Amniotic stem cell (primary cell): ENCODE data around the gene TSPOAP1.
"Not testable (repeated sequence)": the region's sequence is repeated elsewhere in the genome, so short reads cannot be mapped to it uniquely, and the experiment has no call there.

ENCODE experiments used
- DNase-seq: peaks from one replicate; lab custom pipeline; 2025; lab: John Stamatoyannopoulos, UW

The TSPOAP1 gene

DNA sequence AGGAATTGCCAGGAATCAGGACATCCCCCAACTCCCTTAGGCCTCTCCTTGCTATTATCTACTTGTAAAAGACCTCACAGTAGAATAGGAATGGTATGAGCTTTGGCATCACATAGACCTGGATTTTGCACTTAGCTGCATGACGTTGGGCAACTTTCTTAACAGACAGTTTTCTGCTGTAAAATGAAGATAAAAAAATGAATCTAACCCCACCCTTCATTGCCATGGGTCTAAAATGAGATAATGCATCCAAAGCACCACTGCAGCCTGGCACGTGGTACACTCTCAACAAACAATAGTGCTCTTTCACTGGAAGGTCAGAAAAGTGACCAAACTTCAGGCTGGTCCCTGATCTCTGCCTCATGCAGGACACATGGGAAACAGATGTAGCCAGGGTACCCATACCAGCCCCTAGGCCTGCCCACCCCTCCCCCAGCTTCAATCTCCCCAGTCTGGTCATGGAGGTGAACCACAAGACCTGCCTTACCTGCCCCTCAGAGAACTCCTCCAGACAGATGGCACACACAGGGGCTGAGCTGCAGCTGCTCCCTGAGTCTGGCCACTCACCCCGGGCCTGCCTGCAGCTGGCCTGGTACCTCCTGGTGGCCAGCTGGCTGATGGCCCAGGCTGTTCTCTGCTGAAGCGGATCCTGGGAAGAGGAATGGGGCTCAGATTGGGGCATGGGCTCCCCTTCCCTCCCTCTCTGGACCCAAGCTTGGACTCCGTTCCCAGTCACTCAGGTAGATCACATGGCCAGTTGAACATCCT lies 31.9 kb upstream of the TSPOAP1 start:
- no peak for DNase-seq

DNA sequence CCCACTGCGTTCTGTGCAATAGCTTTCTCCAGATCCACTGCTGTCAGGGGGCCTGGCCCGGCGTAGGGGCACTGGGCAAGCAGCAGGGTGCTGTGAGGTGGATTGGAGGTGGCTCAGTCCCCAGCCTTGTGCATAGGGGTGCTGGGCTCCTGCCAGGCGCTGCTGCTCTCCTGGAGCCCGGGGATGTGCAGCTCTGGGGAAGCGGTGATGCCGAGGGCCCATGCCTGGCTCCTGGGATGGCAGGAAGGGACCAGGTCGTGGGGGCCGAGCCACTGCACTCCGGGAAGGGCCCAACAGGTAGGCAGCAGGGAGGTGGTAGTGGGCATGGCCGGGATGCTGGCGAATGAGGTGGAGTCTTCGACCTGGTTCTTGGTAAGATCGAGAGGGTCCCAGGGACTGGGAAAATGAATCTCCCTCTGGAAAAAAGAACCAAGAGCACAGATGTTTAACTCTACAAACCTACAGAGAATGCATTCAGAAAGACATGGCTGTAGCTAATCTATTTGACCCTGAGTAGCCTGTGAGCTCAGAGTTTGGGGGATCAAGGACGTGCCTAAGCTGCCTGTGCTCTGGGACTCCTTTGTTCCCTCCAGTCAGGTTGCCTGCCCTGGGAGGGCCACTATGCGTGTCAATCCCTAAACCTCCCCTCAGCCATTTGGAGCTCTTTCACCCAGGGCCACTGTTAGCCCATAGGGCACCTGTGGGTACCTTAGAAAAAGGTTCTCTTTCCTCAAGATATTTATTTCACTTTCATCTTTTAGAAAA lies 30.0 kb upstream of the TSPOAP1 start:
- no peak for DNase-seq

DNA sequence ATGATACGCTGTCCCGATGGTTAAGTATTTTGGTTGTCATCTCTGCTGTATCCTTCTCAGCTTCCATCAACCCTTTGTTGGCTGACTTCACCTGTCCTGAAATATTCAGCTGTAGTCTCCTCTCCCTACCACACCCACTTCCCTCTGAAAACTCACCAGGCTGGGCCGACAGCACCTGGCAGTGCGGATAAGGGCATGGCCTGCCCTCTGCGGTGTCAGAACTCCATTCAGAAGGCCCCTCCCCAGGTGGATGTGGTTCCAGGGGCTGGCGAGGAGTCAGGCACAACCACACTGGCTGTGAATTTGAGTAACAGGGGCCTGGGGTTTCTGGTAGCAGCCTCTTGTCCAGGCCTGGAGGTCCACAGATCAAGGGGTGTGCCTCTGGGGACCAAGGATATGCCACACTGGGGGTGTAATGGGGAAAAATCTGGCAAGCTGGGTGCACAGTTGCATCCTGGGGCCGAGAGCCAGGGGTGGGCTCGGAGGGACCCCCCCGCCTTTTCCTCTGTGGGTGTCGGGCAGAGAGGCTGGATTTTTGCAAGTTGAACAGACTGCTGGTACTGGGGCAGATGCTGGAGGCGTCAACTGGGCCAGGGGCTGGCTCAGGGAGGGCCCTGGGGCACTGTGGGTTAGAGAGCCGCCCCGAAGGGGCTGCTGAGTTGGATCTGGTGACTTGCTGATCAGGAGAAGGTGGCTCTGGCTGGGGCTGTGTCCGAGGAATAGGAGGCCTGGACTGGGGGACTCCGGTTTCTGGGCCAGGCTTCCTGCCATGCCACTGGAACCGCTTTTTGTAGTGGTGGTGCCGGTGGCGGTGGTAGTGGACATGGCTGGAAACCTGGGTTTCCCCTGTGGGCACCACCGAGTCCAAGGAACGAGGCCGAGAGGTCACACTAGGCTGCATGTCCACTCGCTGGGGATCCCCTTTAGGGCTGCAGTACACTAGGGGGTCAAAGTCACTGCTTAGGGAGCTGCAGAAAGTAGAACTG lies 29.0 kb upstream of the TSPOAP1 start:
- DNase-seq = no peak

DNA sequence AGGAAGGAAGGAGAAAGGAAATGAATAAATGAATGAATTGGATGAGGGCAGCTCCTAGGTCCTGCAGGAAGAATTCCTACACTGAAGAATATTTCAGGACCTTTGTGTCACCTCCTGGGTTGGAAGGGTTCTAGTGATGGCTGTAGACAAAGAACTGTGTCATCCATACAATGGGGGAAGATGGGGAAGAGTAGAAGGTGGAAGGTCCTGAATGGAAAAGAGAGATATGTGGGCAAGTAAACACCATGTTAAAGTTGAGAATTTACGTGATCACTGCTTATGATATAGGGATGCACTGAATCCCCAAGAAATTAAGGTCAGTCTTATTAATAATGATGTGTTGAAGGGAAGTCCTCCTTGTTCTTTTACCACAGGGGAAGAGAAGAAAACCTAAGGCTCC lies 27.6 kb upstream of the TSPOAP1 start:
- DNase-seq = no peak

DNA sequence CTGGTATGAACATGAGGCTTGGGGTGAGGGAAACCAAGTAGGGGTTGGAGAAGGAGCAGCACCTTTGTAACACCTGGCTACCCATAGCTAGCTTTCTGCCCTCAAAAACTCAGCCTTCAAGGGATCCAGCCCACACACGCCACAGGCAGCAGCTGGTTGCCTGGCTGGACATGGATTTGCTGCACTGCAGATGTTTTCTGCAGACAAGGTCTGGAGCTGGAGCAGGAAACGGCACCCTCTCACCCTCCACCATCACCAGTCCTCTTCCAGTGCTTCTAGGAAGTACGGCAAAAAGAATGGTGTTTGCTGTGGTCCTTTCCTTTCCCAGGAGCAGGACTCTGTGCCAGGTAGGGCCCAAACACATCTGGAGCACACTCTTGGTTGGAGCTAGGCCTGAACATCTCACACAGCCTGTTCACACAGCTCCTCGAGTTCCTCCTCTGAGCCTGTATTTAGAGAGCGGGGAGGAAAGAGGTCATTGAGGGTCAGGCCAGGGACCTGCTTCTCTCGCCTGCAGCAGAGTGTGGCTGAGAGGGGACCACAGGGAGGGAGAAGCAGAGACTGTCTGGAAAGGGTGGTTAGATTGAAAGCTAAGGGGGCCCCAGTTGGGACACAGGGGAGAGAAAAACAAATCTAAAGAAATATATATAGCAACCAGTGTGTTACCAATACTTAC lies 26.1 kb upstream of the TSPOAP1 start:
- DNase-seq = no peak

DNA sequence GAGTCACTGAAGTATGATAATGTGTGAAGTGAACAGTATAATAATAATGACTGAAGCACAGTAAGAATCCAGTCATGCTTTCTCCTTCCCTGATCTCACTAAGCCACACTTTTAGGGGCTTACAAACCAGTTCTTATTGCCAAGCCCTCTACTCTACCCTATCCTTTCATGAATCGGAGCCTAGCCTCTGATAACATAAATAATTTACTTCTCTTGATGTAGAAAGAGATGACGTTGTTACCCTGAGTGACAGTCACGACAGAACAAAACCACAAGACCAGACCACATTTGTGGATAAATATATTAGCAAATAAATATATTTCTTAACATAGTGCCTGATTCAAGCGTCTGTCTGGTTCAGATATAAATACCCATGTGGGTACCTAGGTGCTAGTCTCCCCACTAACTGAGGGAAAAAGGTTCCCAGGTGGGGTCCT lies 24.8 kb upstream of the TSPOAP1 start:
- DNase-seq = no peak

DNA sequence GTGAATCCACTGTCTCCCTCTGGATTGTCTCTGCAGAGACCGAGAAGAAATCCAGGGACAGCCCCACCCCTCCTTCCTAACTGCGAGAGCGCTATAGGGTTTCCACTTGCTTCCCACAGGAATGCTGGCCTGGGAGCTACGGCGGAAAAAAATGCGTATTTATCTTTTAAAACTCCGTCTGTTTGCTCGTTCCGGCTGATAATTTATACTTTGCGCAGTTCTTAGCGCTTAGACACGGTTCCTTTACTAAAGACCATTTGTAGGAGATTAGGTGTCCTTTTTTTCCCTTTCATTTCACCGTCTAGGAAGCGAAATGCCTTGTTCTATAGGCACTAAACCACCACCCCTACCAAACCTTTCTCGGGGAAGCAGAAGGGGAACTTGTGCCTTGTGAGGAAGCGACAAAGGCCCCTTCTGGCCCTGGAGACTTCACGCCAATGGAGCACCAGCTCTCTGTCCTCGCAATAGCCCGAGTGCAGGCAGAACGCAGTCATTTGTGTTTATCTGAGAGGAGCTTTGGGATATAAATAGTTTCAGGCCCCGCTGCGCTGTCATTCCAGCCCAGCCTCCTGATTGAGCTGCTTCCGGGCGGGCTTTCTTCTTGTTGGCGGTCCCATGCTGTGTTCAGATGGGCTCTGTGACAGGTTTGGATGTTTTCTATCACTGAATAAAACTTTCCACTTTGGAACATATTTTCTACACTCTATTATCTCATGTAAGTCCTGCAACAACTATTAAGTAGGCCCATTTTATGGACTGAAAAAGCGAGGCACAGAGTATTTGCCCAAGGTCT lies 24.2 kb upstream of the TSPOAP1 start:
- no peak for DNase-seq

DNA sequence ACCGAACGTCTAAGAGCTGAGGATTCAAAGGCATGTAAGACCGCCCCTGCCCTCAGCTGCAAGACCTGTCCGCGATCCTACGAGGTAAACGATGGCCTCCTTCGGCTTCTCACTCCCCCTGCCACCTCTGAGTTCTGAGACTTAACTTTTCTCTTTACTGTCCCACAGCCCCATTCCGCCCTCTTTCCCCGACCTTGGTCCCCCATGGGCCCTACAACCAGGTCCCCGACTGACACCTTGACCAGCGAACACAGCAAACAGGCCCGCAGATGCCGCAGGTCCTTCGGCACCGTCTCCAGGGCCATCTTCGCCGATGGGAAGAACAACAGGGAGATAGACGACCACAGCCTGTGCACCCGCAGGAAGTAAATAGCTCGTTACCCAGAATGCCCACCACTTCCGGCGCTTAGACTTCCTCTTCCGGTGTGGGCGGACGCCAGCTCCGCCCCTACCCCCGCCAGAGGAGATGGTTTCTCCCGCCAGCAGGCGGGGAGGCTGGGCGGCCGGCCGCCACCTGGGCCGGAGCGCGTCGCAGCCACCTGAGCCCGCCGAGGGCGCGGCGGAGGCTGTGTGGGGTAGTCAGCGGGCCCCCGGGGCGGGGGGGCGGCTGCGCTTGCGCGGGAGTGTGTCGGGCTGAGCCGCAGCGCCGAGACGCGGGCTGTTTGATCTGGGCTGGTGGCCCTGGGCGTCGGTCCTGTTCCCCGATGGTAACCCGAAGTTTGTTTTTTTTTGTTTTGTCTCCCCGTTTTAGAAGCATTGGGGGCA lies 23.4 kb upstream of the TSPOAP1 start, which contains the start of gene SUPT4H1:
TSS of gene SUPT4H1 (minus strand) at position 371 of the 765 bp plus-strand sequence. CDS start at position 305, 66 bp downstream.
- peak; percentile 80 for DNase-seq

DNA sequence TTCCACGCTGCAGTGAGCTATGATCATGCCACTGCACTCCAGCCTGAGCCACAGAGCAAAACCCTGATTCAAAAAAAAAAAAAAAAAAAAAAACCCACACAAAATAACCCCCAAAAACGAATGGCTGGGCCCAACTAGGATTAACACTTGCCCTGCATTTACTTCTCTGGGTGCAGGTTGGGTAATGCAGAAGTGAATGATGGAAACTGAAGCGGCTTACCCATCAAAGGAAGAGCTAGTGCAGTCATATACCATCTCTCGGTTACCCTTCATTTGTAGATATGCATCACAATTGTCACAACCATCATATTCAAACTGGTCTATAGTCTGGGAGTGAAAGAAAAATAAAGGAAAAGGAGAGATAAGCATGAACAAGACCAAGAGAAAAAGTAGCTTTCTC lies 22.6 kb upstream of the TSPOAP1 start:
- DNase-seq = no peak

DNA sequence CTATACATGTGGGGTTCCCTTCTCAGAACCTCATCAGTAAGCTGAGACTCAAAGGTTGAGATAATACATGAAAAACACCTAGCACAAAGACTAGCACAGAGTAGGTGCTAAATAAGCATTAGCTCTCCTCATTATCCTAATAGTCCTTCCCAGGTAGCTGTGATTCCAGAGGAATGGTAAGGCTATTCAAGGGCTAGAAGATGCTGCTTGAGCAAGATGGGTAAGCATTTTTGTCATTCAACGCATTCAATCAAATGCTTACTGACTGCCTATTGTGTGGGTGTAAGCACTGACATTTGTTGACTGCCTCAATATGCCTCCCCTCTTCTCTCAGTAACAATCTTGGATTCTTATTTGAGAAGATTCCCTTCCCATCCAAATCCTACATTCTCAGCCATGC lies 19.4 kb upstream of the TSPOAP1 start:
- DNase-seq = no peak

DNA sequence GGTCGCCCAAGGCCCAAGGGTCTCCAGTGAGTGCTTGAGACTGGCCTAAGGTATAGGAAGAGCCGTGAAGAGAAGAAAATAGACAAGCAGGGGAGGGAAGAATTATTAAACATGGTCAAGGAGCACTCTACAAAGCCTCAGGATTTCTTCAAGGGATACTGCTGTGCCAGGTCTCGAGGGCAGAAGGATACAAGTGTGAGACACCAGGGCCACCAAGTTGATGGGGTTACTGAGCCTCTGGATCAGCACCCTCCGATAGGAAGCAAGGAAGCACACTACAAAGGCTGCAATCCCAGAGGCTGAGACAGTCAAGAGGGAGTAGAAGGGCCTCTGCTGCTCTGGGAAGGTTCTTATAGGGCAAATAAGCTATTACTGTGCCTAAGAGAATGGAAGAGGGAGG lies 16.9 kb upstream of the TSPOAP1 start:
- DNase-seq = no peak

DNA sequence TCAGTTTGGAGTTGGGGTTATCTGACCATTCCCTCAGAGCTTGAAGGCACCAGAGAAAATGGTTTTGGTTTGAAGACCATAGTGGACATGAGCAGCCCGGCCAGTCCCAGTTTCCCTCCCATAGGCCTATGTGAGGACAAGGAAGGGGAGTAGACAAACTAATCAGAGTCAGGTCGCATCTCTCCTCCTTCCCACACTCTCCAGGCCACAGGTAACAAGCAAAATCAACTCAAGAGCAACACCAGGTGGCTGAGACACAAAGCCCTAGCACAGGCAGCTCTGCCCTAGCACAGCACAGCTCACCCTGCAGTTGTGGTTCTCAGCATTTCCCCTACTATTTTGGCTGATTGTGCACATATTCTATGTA lies 16.2 kb upstream of the TSPOAP1 start:
- DNase-seq = no peak

DNA sequence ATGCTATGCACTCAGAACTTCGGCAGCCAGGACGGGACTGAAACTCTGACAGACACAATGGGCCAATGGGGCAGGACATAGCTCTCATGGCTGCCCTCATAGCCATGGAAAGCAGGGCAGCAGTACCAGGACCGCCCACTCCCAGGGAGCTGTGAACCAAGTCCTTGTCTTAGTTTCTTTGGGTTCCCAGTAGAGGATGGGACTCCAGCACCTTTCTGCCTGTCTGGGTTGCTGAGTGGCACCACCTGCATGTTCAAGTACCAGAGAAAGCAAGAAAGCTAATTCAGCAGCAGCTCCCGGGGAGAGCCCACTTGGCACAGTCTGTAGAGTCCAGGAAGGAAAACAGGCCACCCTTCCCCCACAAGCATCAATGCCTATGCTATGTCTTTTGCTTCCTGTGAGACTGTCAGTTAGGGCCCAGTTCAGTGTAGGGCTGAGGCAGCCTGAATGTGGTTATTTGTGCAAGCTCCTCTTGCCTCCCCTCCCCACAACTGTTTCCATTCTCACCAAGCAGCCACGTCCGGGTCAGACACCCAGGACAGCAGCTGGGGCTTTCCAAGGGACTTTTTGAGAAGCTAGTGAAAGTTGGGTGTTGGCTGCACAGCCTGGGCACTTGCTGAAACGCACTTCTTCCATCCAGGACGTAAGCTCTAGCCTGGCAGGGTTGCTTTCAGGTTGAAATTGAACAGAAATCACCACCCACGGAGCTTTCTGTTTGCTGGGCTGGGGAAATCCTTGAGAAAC lies 15.6 kb upstream of the TSPOAP1 start:
- no peak for DNase-seq

DNA sequence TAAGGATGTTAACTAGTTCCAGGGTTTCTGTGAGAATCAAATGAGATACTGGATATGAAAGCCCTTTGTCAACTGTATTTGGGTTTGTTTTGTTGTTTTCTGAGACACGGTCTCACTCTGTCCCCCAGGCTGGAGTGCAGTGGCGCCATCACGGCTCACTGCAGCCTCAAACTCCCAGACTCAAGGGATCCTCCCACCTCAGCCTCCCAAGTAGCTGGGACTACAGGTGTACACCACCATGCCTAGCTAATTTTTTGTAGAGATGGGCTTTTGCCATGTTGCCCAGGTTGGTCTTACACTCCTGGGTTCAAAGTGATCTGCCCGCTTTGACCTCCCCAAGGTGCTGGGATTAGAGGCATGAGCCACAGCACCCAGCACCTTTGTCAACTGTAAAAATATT lies 14.5 kb upstream of the TSPOAP1 start:
- no peak for DNase-seq

DNA sequence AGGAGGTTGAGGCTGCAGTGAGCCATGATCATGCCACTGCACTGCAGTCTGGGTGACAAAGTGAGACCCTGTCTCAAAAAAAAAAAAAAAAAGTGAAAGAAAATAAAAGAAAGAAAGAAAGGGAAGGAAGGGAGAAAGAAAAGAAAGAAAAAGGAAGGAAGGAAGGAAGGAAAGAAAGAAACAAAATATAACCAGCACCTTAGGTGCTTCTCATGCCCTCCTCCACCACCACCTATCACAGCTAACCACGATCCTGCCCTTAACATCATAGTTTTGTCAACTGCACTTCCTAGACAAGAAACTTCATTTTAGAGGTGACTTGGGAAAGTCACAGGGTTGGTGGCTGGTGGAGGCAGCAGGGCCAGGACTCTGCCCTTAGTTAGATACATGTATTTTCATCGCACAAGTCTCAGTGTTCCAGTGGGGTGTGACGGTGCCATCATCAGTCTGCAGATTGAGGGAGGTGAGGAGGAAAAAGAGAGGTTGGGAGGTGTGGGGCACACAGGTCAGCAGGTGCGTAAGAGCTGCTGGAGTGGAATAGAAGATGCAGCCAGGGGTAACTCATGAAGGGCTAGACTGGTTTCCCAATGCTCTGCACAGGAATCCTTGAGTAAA lies 13.4 kb upstream of the TSPOAP1 start:
- DNase-seq = no peak

DNA sequence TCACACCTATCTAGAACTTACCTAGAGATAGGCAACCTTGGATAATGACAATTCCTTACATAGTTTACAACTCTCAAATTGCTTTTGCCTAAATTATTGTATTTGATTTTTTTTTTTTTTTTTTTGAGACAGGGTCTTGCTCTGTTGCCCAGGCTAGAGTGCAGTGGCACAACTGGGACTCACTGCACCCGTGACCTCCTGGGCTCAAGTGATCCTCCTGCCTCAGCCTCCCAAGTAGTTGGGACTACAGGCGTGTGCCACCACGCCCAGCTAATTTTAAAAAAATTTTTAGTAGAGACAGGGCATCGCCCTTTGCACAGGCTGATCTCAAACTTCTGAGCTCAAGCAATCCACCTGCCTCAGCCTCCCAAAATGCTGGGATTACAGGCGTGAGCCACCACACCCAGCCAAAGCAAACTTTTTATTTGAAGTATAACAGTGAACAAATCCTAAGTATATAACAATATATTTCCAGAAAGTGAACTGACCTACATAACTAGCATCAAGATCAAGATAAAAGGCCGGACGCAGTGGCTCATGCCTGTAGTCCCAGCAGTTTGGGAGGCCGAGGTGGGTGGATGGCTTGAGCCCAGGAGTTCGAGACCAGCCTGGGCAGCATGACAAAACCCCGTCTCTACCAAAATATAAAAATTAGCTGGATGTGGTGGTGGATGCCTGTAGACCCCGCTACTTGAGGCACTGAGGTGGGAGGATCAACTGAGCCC lies 12.7 kb upstream of the TSPOAP1 start:
- DNase-seq = not testable (repeated sequence)

DNA sequence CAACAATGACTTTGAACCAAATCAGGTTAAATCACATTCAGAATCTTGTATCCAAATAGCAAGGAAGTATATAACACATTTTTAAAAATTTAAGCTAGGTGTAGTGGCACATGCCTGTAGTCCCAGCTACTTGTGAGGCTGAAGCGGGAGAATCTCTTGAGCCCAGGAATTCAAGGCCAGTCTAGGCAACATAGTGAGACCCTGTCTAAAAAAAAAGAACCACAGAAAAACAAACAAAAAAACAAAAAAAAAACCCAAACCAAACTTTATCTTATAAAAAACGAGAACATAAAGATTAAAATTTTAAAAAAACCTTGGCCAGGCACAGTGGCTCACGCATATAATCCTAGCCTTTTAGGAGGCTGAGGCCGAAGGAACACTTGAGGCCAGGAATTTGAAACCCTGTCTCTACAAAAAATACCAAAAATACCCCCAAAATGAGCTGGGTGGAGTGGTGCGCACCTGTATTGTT lies 11.8 kb upstream of the TSPOAP1 start:
- no peak for DNase-seq

DNA sequence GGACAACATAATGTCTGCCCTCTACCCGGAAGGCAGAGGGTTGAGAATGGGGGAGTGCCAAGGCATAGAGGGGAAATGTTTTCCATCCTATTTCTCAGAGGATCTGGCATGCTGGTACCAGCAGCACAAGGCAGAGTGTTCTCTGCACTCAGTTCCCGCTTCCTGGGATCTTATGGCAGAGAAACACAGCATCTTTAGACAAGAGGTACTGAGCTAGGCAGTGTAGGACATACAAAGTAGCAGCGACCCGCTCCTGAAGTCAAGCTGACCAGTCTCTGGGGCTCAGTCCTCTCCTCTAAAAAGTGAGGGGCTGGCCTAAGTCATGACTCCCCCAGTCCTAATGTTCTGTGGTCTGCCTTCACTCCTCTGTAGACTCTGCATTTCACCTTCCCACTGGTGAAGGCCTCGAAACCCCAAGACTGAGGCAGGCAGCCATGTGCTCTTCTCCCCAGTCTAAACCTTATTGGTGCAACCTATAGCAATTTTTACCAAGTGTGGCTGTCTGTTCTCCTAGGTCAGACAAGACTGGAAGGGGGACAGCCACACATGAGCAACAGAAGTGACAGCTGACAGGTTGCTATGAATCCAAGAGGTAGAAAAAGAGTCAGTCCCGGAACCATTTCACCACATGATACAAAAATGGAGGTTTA lies 11.3 kb upstream of the TSPOAP1 start:
- no peak for DNase-seq
